ENCODE results near the gene PRR33.

Gene PRR33

GRCh38 chr11:1916132-1916985 lies 24.7 kb upstream of the PRR33 start:
- no peak for DNase-seq (ENCODE audit: low read depth in 2 of 2)

DNA sequence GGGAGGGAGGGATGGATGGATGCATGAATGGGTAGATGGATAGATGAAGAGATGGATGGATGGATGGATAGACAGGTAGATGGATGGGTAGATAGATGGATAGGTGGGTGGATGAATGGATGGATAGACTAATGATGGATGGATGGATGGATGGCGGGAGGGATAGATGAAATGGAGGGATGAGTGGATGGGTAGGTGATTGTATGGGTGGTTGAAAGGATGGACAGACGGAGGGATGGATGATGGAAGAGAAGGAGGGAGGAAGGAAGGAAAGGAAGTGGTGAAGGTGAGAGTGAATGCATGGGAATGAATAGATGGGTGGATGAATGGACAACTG lies 24.1 kb upstream of the PRR33 start:
- DNase-seq (ENCODE audit: low read depth in 2 of 2), result no peak

DNA sequence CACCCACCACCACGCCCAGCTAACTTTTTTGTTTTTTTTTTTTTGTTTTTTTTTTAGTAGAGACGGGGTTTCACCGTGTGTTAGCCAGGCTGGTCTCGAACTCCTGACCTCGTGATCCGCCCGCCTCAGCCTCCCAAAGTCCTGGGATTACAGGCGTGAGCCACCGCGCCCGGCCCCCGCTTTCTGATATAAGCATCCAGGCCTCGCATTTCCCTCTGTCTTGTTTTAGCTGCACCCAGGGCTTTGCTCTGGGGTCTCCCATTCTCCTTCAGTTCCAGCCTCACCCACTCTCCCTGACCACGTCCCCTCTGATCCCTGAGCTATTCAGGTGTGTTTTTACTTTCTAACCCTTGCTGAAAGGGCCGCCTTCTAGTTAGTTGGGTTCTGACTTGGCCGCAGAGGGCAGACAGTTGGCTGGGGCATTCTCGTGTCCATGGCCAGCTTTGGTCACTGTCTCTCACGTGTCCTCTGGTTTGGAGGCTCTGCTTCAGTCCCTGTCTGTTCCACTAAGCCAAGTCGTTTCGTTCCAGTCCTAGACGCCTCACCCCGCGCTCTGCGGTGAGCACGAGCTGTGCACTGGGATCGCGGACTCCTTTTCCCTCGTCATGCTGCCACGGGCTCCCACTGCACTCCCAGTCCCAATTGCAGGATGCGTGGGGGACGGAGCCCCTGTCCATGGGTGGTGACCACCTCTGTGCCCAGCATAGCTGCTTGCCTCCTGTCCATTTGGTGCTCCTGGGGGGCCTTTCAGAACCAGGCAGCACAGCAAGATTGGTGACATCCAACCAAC lies 21.8 kb upstream of the PRR33 start:
- no peak for DNase-seq (ENCODE audit: low read depth in 2 of 2)

GRCh38 chr11:1912289-1912878 lies 20.7 kb upstream of the PRR33 start:
- DNase-seq (ENCODE audit: low read depth in 2 of 2), result no peak

GRCh38 chr11:1909524-1909923 lies 17.8 kb upstream of the PRR33 start:
- DNase-seq (ENCODE audit: low read depth in 2 of 2), result no peak

GRCh38 chr11:1908618-1909017 lies 16.9 kb upstream of the PRR33 start:
- DNase-seq (ENCODE audit: low read depth in 2 of 2), result no peak

GRCh38 chr11:1906611-1907423 lies 15.1 kb upstream of the PRR33 start:
- DNase-seq (ENCODE audit: low read depth in 2 of 2), result no peak

DNA sequence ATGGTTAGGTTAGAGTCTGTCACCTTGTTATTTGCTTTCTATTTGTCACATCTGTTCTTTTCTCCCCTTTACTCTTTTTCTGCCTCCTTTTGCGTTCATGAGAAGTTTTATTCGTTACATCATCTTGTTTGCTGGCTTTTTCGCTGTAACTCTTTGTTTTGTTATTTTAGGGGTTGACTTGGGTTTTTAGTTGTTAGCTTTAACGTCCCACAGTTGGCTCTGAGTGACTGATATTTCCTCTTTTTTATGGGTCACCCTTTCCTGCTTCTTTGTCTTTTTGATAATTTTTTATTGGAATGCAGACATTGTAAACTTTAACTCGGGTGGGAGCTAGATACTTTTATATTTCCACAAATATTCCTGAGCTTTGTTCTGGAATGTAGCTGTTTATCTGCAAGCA lies 14.5 kb upstream of the PRR33 start:
- no peak for DNase-seq (ENCODE audit: low read depth in 2 of 2)

DNA sequence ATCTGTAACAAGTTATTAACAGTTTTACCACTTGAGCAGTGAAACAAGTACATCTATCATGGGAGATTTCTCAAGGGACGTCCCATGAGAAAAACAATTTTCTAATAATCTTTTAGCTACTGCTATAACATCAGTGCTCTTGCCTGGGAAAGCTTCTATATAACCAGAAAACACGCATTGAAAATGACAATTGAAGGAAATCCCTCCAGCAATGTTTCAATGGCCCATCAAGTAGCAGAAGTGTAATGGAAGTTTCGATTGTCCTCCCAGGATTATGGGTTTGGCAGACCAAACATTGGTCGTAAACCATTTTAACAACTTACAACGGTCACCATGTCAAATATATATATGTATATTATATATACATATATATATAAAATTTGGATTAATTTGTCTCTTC lies 8.0 kb upstream of the PRR33 start:
- DNase-seq (ENCODE audit: low read depth in 2 of 2), result no peak

- DNase-seq (ENCODE audit: low read depth in 2 of 2), result no peak
Observed at GRCh38 chr11:1899090-1899489, 7.4 kb upstream of the PRR33 start.

- DNase-seq (ENCODE audit: low read depth in 2 of 2), result no peak
Observed at GRCh38 chr11:1896923-1897322, 5.2 kb upstream of the PRR33 start.

- DNase-seq (ENCODE audit: low read depth in 2 of 2), result no peak
Observed at GRCh38 chr11:1896468-1896867, 4.8 kb upstream of the PRR33 start.

DNA sequence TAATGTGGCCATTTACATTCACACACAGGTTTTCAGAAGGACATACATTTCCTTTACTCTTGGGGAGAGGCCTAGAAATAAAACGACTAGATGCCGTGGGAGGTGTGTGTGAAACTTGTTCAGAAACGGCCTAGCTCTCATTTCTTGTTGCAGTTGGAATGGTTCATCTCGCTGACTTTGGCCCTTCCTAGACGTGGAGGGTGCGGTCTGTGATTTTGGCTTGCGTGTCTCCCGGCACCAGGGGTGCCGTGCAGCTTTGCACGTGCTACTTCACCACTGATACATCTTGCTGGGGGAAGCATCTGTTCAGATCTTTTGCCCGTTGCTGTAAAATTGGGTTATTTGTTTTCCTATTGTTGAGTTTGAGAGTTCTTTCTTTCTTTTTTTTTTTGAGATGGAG lies 3.1 kb upstream of the PRR33 start:
- no peak for DNase-seq (ENCODE audit: low read depth in 2 of 2)

GRCh38 chr11:1893581-1894359 lies 2.1 kb upstream of the PRR33 start:
- DNase-seq (ENCODE audit: low read depth in 2 of 2), result no peak

- DNase-seq (ENCODE audit: low read depth in 2 of 2), result no peak
Observed at GRCh38 chr11:1892558-1892957, 863 bp upstream of the PRR33 start.

DNA sequence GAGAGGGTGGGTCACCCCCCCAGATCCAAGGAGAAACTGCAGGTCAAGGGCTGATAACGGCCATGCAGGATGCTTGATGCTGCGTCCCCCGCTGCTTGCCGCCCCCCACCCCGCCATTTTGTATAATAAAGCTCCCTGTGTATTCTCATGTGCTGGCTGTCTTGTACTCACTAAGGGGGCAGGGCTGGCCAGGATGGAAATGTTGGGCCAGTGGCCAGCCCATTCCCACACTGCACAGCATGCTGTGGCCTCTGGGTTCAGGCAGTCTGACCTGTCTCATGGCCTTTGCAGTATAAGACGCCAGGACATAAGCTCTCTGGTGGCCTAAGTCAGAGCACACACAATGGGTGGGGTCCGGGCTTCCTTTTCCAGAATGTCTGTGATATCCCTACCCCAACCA lies 421 bp upstream of the PRR33 start:
- no peak for DNase-seq (ENCODE audit: low read depth in 2 of 2)

DNA sequence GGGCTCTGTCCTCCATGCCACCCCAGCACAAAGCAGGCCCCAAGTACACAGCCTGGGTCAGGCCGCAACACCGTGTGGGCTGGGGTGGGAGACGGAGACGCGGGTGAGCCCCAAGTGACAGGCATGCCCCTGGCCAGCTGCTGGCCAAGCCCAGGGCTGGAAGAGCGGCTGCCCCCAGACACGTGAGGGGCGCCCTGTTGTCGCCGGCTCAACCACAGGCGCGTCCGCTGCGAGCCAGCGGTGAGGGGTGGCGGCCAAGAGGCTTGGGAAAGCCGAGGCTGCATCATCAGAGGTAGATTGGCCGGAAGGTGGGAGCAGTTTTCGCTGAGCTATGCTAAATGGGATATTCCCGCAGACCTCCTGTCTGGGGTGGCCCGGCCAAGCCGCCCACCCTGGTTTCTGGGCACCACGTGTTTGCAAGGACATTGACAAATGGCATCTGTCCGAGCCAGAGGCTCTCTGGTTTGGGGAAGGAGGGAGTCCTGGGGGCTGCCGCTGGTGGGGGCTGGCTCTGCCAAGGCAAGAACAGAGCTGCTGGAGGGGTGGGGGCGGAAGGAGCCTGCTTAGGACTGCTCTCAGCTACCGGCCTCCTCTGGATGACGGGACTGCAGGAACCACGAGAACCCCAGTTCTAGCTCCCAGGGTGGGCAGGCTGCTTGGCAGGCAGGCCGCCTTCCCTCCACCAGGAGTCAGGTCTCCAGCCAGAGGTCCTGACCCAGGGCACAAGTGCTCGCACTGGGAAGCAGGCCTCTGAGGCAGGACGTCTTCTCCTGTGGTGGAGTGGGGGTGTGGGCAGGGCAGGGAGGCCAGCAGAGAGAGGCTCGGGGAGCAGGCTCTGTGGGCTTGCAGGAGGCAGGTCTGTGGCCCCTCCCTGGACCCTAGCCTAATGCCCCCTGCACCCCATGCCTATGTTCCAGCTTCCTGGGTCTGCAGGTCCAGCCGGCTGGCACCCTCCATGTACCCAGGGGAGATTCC lies 552 bp downstream of the PRR33 start:
- DNase-seq (ENCODE audit: low read depth in 2 of 2), result no peak

DNA sequence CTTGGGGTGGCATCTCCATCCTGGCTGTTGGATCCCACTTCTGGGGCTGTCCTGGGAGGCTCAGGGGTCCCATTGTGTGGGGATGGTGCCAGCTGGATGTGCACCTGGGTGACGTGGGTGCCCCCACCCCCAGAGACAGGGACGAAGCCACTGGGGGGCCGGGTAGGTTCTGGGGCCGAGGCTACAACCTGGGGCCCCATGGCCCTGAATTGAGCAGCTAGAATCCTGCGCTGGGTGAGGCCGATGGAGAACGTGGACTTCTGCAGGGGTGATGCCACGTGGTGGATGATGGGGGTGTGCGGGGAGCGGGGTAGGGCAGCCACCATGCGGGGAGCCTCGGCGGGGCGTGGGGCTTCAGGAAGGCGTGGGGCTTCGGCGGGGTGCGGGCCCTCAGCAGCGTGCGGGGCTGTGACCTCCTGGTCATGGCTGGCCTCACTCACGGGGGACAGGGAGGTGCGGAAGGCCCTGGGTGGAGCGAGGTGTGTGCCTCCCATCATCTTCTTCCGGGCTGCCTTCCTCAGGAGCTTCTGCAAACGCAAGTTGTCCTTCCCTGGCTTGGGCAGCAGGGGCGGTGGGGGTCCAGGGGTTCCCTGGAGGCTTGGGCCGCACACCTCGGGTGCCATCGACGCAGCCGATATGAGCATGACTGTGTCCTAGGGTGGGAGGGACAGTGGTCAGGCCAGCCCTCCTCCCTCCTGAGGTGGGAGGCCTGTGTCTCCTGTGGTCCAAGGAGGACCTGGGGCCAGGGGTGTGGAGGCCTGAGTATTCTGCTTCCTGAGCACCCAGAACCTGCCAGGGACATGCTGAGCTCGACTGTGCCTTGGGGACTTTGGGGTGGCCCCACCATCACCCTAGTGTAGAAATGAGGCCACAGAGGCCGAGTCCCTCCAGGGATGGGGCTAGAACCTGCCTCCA lies 1.5 kb downstream of the PRR33 start:
- DNase-seq (ENCODE audit: low read depth in 2 of 2), result no peak

Data from stimulated activated CD4-positive, alpha-beta T cell treated with anti-CD3 and anti-CD28 coated beads, Interleukin-1b, Interleukin-23, amount 100 ng/mL, for 4 hours (primary cell).